DND-41 (cell line): ENCODE results near the gene FTL.

Source experiments
- EZH2 ChIP-seq: IDR thresholded peaks from 3 replicates; pipeline ENCODE4 v1.6.1; 2012; ENCODE audit warnings: borderline replicate concordance, low read depth, mild to moderate bottlenecking, moderate library complexity, low read length, inconsistent platforms; ENCODE audit not compliant: severe bottlenecking
- TF ChIP-seq, protein P1 (sequence below): IDR thresholded peaks from 2 replicates; pipeline ENCODE4 v1.5.1; 2012; ENCODE audit warnings: borderline replicate concordance, low read length, moderate library complexity, mild to moderate bottlenecking; ENCODE audit not compliant: poor library complexity, severe bottlenecking; ENCODE audit errors: extremely low read depth

DNA sequence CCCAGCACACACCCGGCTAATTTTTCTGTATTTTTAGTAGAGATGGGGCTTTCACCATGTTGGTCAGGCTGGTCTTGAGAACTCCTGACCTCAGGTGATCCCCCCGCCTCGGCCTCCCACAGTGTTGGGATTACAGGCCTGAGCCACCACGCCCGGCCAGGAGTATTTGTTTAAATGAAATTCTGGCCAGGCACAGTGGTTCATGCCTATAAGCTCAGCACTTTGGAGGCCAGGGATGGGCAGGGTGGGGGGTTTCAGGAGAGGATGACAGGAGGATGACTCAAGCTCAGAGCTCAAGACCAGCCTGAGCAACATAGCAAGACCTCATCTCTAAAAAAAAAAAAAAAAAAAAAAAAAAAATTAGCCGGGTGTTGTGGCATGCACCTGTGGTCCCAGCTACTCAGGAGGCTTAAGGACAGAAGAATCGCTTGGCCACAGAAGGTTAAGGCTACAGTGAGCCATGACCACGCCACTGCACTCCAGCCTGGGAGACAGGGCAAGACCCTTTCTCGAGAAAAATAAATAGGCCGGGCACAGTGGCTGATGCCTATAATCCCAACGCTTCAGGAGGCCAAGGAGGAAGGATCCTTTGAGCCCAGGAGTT, 39.8 kb upstream of the FTL start:
- TF ChIP-seq, protein P1, sequence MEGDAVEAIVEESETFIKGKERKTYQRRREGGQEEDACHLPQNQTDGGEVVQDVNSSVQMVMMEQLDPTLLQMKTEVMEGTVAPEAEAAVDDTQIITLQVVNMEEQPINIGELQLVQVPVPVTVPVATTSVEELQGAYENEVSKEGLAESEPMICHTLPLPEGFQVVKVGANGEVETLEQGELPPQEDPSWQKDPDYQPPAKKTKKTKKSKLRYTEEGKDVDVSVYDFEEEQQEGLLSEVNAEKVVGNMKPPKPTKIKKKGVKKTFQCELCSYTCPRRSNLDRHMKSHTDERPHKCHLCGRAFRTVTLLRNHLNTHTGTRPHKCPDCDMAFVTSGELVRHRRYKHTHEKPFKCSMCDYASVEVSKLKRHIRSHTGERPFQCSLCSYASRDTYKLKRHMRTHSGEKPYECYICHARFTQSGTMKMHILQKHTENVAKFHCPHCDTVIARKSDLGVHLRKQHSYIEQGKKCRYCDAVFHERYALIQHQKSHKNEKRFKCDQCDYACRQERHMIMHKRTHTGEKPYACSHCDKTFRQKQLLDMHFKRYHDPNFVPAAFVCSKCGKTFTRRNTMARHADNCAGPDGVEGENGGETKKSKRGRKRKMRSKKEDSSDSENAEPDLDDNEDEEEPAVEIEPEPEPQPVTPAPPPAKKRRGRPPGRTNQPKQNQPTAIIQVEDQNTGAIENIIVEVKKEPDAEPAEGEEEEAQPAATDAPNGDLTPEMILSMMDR, result no peak
- TF ChIP-seq EZH2, result no peak
